GM12801 (cell line): Measurements from ENCODE around the gene PSMD1.

Experiments used
- TF ChIP-seq, protein P1 (sequence below): IDR thresholded peaks from one replicate; pipeline ENCODE4 v1.5.1; 2011; ENCODE audit warnings: control low read depth; ENCODE audit not compliant: insufficient read length; ENCODE audit errors: extremely low read depth

Gene PSMD1

DNA sequence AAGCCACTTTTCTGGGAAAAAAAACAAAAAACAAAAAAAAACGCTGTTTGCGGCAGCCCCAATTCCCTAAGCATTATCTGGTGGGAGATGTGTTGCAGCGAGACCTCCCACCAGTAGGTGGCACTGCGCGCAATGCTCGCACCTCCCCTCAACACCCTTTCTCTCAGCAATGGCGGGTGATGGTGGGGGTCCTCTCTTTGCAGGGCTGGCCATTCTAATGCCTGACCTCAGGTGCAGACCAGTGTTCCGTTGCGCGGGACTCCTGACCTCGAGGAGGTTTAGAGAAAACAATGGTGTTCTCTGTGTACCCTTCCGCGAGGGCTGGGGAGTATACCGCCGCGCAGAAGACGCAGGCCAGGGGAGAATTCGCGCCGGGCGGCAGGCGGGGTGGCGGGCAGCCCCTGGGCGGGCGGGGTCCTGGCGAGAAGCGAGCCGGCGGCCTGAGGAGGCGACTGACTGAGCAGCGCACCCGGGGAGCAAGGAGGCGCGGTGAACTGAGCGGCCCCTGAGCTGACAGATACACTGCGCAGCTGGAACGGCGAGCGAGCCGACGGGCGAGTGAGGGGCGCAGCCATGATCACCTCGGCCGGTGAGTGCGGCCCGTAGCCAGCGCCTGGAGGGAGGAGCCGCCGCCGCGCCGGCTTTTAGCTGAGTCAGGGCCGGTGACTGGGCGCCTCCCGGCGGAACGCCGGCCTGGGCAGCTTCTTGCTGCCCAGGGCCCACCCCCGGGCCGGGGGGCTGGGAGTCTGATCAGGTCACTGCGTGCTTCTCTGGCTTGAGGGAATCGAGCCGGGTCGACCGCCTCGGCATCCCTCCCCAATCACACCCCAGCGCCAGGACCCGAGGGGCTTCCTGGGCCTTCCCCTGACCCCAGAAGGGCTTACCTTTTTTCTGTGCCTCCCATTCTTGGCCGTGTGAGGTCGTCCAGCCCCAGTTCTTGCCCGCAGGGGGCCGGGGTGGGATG lies at the start of gene PSMD1:
TSS of gene PSMD1 (plus strand) at position 415 of the 964 bp plus-strand sequence. CDS start at position 574, 159 bp downstream.
- TF ChIP-seq, protein P1, sequence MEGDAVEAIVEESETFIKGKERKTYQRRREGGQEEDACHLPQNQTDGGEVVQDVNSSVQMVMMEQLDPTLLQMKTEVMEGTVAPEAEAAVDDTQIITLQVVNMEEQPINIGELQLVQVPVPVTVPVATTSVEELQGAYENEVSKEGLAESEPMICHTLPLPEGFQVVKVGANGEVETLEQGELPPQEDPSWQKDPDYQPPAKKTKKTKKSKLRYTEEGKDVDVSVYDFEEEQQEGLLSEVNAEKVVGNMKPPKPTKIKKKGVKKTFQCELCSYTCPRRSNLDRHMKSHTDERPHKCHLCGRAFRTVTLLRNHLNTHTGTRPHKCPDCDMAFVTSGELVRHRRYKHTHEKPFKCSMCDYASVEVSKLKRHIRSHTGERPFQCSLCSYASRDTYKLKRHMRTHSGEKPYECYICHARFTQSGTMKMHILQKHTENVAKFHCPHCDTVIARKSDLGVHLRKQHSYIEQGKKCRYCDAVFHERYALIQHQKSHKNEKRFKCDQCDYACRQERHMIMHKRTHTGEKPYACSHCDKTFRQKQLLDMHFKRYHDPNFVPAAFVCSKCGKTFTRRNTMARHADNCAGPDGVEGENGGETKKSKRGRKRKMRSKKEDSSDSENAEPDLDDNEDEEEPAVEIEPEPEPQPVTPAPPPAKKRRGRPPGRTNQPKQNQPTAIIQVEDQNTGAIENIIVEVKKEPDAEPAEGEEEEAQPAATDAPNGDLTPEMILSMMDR: no peak

DNA sequence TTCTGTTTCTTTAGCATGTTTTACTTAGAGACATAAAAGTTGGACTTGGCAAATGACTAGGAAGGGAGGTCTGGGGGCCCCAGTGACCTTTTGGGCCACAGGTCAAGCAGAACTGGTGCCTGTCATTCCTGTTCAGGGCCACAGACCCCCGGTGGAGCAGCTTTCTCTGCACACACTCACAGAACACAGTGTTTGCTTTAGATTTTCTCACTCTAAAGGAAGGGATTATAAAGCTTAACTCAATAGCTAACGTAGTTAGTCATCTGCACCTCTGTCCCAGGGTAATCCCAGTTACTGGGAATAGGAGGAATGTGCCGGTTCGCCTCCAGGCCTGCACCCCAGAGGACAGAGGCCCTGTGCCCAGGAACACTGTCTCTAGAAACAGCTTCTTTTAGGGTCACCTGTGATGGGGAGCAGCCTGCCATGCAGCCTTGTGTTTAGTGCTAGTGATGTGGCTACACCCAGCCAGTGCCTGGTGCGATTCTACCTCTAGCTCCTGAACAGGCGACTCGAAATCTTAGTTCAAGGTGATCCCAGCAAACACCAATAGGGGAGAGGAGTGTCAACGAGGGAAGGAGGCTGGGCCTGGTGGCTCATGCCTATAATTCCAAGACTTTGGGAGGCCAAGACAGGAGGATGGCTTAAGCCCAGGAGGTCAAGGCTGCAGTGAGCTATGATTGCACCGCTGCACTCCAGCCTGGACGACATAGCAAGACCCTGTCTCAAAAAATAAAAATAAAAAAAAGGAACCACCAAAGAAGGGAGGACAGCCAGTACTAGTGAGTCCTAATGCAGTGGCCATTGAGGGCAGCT lies 49.2 kb upstream of the PSMD1 start:
- TF ChIP-seq, protein P1: no peak

DNA sequence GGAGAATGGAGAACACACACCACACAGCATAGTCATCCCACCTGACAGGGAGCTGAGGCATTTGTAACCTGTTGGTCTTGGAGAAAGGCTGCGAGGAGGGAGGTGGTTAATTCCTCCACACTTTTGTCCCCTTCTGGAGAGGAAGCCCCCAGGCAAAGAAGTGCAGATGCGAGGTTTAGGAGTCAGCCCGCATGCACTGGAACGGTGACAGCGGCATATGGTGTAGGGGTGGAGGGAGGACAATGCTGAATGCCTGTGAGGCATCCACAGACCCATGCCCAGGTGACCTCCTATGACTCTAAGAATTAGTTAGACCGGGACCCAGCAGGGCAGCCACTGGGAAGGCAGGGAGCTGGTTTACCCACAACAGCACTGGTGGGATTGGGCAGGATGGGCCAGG lies 48.5 kb upstream of the PSMD1 start:
- TF ChIP-seq, protein P1: no peak

DNA sequence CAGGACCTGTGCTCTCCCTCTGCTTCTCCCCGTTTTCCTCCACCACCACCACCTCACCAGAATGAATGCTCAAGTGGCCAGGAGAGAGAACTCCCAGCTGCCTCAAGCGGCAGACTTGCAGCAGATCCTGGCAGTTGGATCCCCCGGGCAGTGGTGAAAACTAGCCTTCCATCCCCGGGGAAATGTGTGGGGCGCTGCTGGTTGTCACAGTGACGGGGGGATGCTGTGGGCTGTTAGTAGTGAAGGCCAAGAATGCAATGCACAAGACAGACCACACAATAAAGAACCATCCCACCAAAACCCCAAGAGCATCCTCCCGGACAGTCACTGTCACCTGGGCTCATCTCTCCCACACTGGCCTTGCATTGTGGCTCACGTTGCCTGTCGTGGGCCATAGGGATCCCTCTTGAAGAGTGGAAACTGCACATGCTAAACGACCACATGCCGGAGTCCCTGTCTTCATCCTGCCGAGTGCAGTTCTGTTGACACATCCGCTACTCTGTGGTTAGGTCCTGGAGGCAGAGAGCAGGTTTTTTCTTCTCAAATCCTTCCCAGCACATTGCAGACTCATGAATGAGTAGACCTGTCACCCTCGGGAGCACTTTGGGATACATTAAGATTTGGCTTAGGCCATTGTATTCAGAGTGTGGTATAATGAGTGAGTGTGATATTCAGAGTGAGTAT lies 47.3 kb upstream of the PSMD1 start:
- TF ChIP-seq, protein P1: no peak

DNA sequence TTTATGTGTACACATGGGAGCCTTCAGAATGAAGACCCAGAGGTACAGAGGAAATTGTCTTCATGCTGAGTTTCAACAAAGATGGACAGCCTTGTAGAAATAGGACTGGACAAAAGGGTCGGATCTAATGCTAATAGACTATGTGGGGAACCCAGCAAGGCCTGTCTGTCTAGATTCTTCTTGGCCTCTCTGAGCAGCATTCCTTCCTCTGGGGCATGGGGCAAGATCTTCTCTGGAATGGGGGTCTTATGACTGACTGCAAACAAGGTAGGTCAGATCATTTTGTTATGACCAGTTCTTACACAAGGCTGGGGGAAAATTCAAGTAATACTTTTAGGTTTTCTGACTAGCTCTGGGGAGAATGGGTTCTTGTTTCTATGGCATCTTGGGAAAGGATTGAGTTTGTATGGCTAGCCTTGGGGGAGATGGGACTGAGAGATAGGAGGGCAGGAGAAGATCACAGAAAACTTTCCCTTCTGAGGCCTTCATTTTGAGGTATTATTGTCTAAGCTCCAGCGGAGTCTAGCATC lies 46.4 kb upstream of the PSMD1 start:
- TF ChIP-seq, protein P1: no peak

DNA sequence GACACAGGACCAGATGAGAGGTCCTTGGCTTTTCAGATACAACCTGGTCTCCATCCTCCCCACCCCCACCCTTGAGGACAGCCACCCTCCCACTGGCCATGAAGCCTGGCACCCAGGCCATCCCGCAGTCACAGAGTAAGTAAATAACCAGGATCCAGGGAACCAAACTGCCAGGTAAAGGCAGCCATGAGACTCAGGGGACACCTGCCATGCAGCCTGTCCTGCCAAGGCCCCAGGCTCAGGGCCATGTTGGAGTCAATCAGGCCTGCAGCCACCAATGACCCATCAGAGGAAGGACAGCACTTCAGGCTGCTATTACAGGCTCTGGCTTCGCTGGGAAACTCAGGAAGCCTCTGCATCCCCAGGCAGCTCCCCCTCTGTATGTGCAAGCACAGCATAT lies 45.1 kb upstream of the PSMD1 start:
- TF ChIP-seq, protein P1: no peak

DNA sequence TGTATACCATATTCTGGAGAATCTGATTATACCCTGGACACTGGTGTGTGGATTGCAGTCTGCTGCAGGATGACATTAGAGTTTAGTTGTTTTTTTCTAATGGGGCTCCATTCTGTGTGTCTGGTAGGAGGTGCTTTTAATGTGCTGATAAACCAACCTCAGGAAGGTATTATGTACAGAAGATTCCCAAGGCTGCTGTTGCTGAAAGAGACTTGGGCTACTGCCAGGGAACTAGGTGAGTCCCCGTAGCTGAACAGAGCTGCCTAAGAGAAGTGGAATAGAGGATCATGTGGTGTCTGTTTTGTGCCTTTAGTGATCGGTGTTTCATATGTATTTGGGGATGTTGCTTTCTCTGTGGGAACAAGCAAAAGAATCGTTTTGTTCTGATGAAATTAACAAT lies 44.2 kb upstream of the PSMD1 start:
- TF ChIP-seq, protein P1: no peak
